ENCODE data around the gene CRABP1. TPM values are rescaled to one million over a fixed set of nuclear protein-coding genes. Genes with fewer than 3 reads are reported as not detected.
A peak's percentile ranks its signal among the peaks of the same experiment; 100 is the strongest.

CRABP1 gene
- total RNA-seq, 1 donor from 2014 or later: 13.9 TPM

DNA sequence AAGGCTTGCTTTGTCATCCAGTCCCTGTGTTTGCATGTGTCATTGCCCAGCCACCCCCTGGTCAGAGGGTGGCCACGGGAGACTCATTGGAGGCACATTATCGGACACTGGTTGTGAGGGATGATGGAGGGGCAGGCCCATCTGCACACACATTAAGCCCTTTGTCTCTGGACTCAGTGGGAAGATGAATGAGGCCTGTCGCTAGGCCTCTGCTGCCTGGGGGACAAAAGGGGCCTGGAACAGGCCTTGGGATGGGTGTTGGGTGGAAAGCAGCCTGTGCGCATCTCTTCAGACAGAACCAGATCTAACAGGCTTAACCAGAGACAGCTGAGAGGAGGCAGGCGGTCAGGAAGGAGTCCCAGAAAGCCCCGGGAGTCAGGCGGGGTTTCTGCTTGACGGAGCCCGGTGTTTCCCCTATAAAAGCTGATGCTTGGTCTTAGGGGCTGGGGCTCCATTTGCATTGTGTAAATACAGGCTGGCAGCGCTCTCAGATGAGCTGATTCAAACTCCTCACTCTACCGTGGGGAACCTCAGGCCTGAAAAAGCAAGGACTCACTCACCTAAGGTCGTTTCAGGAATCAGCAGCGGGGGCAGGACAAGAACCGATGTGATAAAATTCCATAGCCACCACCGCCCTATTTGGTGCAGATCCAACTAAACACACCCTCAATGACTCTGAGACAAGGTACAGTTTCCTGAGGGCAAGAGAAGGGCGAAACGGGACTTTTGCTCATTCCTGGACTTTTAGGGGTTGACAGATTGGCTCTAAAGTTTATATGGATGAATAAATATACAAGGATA is 23.7 kb upstream of the CRABP1 start:
- DNase-seq (ENCODE audit: low spot score in 2 of 2): peak; percentile 56 to 69
- FAIRE-seq: no peak

DNA sequence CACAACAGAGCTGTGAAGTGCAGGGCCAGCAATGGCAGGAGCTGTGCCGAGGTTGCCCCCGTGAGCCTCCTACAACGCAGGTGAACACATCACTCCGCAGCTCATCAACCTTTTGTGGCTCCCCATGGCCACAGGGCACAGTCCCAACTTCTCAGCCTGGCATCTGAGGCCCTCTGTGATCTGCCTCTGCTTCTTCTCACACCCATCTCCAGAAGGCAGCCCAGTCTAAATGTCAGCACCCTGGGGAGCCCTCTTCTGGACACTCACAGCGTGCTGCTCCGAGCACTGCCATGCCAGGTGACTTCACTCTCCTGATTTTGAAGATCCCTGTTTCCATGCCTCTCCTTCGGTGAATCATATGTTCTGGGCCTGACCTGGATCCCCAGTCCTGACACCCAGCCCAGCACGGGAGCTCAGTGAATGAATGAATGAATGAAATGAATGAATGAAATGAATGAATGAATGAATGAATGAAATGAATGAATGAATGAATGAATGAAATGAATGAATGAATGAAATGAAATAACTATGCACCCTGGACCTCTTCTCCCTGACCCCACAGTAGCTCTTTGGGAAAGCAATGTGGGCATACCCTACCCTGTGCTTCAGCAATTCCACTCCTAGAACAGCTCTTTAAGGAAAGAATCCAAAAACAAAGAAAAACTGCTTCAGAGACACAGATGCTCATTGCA is 22.9 kb upstream of the CRABP1 start:
- FAIRE-seq (no peak), DNase-seq (ENCODE audit: low spot score in 2 of 2) (no peak)

GRCh38 chr15:78319588-78319987 is 20.6 kb upstream of the CRABP1 start:
- DNase-seq (ENCODE audit: low spot score in 2 of 2) (no peak), FAIRE-seq (no peak)

GRCh38 chr15:78320183-78320582 is 20.0 kb upstream of the CRABP1 start:
- no peak for FAIRE-seq

DNA sequence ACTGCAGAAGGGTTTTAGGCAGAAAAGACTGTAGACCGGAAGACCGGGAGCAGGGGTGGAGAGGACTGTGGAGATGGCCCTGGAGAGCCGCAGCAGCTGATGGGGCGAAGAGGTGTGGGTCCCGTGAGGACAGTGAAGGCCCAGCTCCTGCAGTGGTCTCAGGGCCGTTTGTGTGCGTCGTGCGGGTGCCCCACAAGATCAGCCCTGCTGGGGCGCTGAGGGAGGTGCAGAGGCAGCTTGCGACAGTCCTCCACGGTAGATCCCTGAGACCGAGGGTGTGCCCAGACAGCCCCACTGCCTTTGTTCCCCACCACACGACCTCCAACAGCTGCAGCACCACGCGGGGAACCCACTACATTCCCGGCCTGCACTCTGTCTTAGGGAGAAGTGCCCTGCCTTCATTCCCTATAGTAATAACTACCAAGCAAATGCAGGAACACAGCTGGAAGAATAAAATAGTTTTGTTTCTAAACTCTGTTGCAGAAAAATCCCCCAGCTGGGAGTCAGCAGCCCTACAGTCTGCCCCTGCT is 19.0 kb upstream of the CRABP1 start:
- FAIRE-seq (no peak), DNase-seq (ENCODE audit: low spot score in 2 of 2) (no peak)

More at GRCh38 chr15:78320183-78320582, 20.0 kb upstream of the CRABP1 start:
- no peak for DNase-seq (ENCODE audit: low spot score in 2 of 2)

DNA sequence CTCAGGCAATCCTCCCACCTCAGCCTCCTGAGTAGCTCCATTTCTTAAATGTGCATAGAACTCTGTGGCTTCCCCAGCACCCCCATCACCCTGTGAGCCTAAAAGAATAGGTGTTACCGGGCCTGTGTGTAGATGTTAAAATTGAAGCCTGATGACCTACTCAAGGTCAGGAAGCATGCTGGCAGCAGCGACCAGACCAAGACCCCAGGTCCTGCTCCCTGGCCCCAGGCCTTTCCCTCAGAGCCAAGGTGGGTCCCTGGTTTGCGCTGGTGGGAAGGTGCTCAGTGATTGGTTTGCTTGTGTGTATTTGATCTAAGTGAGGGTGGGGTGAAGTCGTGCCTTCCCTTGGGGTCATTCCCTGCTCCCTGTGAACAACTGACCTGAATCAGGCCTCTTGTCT is 18.4 kb upstream of the CRABP1 start:
- DNase-seq (ENCODE audit: low spot score in 2 of 2): no peak

DNA sequence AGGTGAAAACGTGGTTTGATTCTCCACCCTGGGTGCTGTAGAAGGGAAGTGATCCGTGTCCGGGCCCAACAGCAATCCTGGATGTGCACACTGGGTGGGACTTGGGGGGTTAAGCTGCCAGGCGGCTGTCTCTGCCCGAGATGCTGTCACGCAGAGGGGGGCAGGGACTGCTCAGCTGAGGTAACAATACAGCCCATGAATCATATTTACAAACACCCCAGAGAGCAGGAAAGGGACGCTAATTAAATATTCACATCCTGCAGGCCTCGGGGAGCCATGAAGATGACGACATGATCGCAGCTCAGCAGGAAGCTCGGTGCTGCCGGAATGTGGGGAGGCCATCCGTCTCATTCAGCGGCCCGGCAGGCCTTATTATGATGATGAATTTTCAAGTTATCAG is 17.9 kb upstream of the CRABP1 start:
- FAIRE-seq: no peak
- peak in 1 of 2 donors; percentile 37 for DNase-seq (ENCODE audit: low spot score in 2 of 2)

More for the DNA sequence above, 18.4 kb upstream of the CRABP1 start:
- FAIRE-seq: no peak

- no peak for DNase-seq (ENCODE audit: low spot score in 2 of 2)
Observed at GRCh38 chr15:78322724-78323521, 17.2 kb upstream of the CRABP1 start.

GRCh38 chr15:78323693-78324092 is 16.5 kb upstream of the CRABP1 start:
- FAIRE-seq (no peak), DNase-seq (ENCODE audit: low spot score in 2 of 2) (no peak)

More at GRCh38 chr15:78322724-78323521, 17.2 kb upstream of the CRABP1 start:
- no peak for FAIRE-seq

- DNase-seq (ENCODE audit: low spot score in 2 of 2): no peak
- no peak for FAIRE-seq
Observed at GRCh38 chr15:78324144-78324543, 16.0 kb upstream of the CRABP1 start.

DNA sequence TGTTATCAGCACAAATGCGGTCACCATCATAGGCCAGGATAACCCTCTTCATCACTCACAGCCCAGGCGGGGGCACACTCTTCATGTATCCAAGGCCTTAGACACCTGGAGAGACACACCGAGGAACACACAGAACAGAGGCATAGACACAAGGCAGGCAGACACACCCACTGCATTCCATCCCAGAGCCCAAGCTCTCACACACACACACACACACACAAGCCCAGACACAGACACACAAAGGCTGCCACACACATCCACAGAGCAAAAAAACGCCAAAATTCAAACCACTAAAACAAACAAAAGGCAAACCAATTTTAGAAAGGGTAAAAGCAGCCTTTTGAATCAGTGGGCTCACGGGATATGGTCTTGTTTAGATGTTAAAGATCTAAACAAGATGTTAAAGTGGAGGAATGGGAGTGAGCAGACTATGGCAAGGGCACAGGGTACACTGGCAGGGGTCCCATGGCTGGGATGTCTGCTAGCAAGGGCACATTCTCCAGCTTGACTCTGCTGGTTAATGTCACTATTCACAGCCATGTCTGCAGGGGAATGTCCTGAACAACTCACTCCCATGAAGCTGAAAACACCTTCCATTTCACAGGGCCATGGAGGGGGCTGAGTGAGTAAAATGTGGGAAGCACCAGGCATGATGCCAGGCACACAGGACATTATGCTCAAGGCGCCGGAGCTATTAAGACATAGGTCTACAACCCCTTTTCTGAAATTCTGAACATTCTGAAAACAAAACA is 14.9 kb upstream of the CRABP1 start:
- FAIRE-seq (no peak), DNase-seq (ENCODE audit: low spot score in 2 of 2) (no peak)

- DNase-seq (ENCODE audit: low spot score in 2 of 2) (no peak), FAIRE-seq (no peak)
Observed at GRCh38 chr15:78327466-78327865, 12.7 kb upstream of the CRABP1 start.

DNA sequence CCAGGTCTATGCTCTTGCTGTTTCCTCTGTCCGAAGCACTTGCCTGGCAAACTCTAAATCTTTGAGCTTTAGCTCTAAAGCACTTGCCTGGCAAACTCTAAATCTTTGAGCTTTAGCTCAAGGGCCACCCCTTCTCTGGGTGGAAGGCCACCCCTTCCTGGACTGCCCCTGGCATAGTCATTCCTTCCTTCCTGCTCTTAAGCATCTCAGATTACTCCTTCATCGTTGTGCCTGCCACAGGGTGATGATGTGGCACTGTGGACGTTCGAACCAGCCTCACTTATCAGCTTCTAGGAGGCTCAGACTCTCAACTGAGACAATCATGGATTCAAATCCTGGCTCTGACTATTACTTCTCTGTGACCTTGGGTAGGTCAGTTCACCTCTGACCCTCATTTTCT is 10.5 kb upstream of the CRABP1 start:
- FAIRE-seq: no peak
- DNase-seq (ENCODE audit: low spot score in 2 of 2): no peak

DNA sequence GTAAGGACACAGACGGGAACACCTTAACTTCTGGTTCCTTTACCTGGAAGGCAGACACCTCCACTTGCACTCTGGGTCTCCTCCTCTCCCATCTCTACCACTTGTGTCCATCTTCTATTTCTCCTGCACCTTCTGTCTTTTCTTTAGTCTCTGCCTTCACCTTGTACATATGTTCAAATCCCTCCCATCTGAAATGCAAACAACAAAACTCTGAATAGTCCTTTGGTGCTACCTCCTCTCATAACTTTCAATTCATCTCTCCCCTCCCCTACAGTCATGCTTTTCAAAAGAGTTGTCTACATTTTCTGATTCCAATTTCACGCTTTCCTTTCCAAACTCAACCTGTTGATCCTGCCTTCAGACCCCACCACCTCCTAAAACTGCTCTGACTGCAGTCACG is 5.3 kb upstream of the CRABP1 start:
- no peak for DNase-seq (ENCODE audit: low spot score in 2 of 2)

DNA sequence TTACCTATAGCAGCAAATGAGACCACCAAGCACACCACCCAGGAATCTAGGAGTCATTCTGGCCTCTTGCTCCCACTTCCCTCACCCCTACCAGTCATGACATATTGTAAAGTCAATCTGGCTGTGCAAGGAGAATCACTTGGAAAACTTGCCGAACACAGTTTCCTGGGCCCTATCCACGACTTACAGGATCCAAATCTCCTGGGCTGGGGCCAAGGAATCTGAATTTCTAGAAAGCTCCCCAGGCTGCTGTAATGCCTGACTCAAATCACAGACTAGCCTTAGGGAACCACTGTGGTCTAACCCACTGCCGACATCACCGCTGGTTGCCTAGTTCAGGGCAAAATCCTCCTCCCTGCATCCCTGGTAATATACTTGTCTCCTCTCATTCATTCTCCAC is 4.2 kb upstream of the CRABP1 start:
- DNase-seq (ENCODE audit: low spot score in 2 of 2) (no peak), FAIRE-seq (no peak)

More for the DNA sequence above, 5.3 kb upstream of the CRABP1 start:
- no peak for FAIRE-seq

DNA sequence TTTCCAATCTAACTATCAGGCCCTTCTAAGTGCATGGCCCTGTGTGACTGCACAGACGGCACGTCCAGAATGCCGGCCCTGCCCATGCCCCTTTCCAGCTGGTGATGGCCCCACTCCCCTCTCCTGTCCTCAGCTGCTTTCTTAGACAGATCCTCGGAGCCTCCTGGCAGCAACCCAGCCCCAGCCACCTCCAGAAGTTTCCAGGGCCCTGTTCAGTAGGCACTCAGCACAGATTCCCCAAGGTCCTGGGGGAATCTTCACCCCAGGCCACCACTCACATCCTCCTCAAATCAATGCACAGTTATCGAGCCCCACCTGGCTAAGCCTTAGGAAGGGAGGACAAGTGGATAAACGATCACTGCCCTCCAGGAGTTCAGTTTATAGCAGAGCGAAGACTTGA is 1.4 kb upstream of the CRABP1 start:
- DNase-seq (ENCODE audit: low spot score in 2 of 2) (no peak), FAIRE-seq (no peak)

DNA sequence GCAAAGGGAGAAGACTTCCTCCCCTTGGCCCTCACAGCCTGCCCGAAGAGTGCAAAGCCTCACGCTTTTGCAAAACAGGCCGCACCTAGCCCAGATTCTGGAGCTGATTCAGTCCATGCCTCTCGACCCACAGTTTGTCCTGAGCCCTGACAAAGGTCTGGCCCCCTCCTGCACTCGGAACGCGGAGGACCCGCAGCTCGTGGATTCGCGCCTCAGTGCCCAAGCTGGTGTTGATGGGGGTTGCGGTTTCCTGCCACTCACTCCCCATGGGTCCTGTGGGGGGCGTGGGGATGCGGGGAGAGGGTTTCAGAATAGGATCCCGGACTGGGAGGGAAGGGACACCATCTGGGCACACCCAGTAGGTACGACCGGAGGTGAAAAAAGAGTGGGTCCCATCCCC is 594 bp upstream of the CRABP1 start:
- no peak for FAIRE-seq

GRCh38 chr15:78341057-78341987 is 1.2 kb downstream of the CRABP1 start:
- DNase-seq (ENCODE audit: low spot score in 2 of 2): no peak
- no peak for FAIRE-seq

More for the DNA sequence above, 594 bp upstream of the CRABP1 start:
- DNase-seq (ENCODE audit: low spot score in 2 of 2): no peak

DNA sequence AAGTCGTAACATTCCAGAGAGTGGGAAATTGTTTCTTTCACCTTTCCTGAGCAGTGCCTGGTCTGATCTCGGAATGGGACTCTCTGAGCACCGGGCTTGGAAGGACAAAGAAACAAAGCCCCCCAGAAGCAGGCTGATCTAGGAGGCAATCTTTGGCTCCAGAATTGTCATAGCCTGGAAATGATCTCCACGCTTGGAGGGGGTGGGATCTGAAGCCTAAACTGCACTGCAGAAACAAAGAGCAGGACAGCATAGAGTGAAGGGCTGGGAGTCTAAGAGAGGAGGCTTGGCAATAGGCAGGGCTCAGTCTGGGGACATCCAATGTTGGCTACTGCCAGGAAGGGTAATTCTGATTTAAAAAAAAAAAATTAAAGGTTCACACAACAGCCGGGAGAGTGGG is 1.9 kb downstream of the CRABP1 start:
- DNase-seq (ENCODE audit: low spot score in 2 of 2): no peak
- no peak for FAIRE-seq

Measured in frontal cortex (tissue), 4 donors.